Lower leg skin (tissue), 4 donors: ENCODE measurements around the gene TNFSF9. TPM values are rescaled to one million over a fixed set of nuclear protein-coding genes. Genes with fewer than 3 reads are reported as not detected.
"Not testable (repeated sequence)": the region's sequence is repeated elsewhere in the genome, so short reads cannot be mapped to it uniquely, and the experiment has no call there.

ENCODE experiments used
- DNase-seq, 2 donors: peaks; one replicate each; pipeline ENCODE4 v3.0.0-alpha.2; 2019; ENCODE audit warnings: low spot score in 2 of 2
- H3K4me3 ChIP-seq: fragments of 200-600 bp; sonication (generic); 2 replicates; pipeline ENCODE4 v1.5.1; 2017; ENCODE audit warnings: mild to moderate bottlenecking, low read depth; ENCODE audit not compliant: poor library complexity, severe bottlenecking
- POLR2A ChIP-seq, 2 donors: fragments of 450-650 bp; IDR thresholded peaks; one replicate each; pipeline ENCODE4 v1.6.1; 2016 to 2017; ENCODE audit warnings: antibody characterized with exemption in 2 of 2, mild to moderate bottlenecking in 1 of 2, moderate library complexity in 1 of 2
- WGBS, 2 donors: methylation state at CpG; one replicate each; pipeline ENCODE4 v1.1.5; 2018; 5-methylcytosine and 5-hydroxymethylcytosine counted together
- intact Hi-C: fragments of 100-400 bp; cut with DNase I; formaldehyde crosslinking; loops from one replicate; pipeline ENCODE4 v1.15.0; 2023; ENCODE audit warnings: low total_unique reads
- total RNA-seq, 4 donors: library from RNA; depleted of rRNA; stranded (reverse); fragments of >200 nt; gene quantifications; one replicate each; pipeline ENCODE4 v1.1.0, GENCODE V29; 2016
- TF ChIP-seq, protein P1 (sequence below), 3 donors: fragments of 450-650 bp; IDR thresholded peaks; one replicate each; pipeline ENCODE4 v1.5.1; 2016; ENCODE audit warnings: antibody characterized with exemption in 3 of 3, mild to moderate bottlenecking in 3 of 3, moderate library complexity in 2 of 3

TNFSF9 gene
- total RNA-seq, 4 donors from 2014 or later: 1.2 to 1.7 (median 1.5) TPM

DNA sequence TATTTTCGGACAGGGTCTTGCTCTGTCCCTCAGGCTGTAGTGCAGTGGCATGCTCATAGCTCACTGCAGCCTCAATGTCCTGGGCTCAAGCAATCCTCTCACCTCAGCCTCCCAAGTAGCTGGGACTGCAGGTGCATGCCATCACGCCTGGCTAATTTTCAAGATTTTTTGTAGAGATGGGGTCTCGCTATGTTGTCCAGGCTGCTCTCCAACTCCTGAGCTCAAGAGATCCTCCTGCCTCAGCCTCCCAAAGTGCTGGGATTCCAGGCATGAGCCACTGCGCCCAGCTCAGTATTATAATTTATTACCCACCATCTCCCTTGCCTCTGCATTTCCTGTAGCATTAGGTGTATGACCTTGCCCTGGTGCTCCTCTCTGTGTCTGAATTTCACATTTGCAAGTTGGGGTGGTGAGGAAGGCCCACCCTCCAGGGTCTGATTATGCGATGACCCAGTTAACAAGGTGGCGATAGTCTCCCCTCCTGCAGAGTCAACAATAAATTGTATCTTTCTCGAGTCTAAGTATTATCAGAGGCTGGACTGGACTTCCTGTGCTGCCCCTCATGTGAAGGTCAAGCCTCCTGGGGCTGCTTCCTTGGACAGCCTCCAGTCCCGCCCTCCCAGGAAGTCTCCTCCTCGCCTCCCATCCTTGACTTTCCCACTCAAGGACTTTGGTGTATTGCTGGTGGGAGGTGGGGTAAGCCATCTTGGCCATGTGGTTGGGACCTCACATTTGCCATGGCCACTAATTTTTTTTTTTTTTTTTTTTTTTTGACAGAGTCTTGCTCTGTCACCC lies 27.2 kb upstream of the TNFSF9 start:
- intact Hi-C loops: no loop called here

DNA sequence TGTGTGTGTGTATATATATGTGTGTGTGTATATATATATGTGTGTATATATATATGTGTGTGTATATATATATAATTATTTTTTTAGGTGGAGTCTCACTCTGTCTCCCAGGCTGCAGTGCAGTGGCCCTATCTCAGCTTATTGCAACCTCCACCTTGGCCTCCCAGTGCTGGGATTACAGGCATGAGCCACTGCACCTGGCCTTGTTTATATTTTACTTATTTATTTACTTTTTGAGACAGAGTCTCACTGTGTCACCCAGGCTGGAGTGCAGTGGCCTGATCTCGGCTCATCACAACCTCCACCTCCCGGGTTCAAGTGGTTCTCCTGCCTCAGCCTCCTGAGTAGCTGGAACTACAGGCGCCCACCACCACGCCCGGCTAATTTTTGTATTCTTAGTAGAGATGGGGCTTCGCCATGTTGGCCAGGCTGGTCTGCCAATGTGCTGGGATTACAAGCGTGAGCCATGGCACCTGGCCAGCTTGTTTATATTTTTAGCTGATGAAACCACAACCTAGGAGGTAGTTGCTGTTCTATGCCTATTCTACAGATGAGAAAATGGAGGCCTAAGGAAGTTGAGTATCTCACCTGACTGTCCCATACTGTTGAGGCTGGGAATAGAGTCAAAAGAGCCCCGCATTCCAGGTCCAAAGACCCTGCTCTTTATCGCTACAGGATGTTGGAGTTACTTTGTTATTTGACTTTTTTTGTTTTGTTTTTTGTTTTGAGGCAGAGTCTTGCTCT lies 22.6 kb upstream of the TNFSF9 start:
- intact Hi-C loops, DNase-seq, H3K4me3 ChIP-seq: not testable (repeated sequence)
- WGBS, 2 donors: 84 to 86% methylated on average over 9 of the region's 9 CpGs

More for the DNA sequence above, 27.2 kb upstream of the TNFSF9 start:
- no peak overlapping the region for H3K4me3 ChIP-seq
- no peak for DNase-seq
- TF ChIP-seq, protein P1, sequence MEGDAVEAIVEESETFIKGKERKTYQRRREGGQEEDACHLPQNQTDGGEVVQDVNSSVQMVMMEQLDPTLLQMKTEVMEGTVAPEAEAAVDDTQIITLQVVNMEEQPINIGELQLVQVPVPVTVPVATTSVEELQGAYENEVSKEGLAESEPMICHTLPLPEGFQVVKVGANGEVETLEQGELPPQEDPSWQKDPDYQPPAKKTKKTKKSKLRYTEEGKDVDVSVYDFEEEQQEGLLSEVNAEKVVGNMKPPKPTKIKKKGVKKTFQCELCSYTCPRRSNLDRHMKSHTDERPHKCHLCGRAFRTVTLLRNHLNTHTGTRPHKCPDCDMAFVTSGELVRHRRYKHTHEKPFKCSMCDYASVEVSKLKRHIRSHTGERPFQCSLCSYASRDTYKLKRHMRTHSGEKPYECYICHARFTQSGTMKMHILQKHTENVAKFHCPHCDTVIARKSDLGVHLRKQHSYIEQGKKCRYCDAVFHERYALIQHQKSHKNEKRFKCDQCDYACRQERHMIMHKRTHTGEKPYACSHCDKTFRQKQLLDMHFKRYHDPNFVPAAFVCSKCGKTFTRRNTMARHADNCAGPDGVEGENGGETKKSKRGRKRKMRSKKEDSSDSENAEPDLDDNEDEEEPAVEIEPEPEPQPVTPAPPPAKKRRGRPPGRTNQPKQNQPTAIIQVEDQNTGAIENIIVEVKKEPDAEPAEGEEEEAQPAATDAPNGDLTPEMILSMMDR (IDR thresholded peaks at IDR 0.05): no peak
- no peak for TF ChIP-seq POLR2A (IDR thresholded peaks at IDR 0.05)
- 78 to 79% methylated on average over 9 of the region's 9 CpGs for WGBS, 2 donors

- no peak for TF ChIP-seq POLR2A (IDR thresholded peaks at IDR 0.05)
- TF ChIP-seq, protein P1 (IDR thresholded peaks at IDR 0.05): peak in 1 of 3 donors; percentile 33
- no peak overlapping the region for H3K4me3 ChIP-seq
- intact Hi-C loops: no loop called here
- 52 to 60% methylated on average over 20 of the region's 20 CpGs for WGBS, 2 donors
- DNase-seq: peak; percentile 50 to 93
These were observed 21.5 kb upstream of the TNFSF9 start for GRCh38 chr19:6509118-6509971.

GRCh38 chr19:6510618-6511017 lies 20.2 kb upstream of the TNFSF9 start:
- intact Hi-C loops: no loop called here
- no peak for TF ChIP-seq POLR2A (IDR thresholded peaks at IDR 0.05)
- TF ChIP-seq, protein P1 (IDR thresholded peaks at IDR 0.05): no peak
- DNase-seq: no peak
- no peak overlapping the region for H3K4me3 ChIP-seq
- 84 to 85% methylated on average over 7 of the region's 7 CpGs for WGBS, 2 donors

DNA sequence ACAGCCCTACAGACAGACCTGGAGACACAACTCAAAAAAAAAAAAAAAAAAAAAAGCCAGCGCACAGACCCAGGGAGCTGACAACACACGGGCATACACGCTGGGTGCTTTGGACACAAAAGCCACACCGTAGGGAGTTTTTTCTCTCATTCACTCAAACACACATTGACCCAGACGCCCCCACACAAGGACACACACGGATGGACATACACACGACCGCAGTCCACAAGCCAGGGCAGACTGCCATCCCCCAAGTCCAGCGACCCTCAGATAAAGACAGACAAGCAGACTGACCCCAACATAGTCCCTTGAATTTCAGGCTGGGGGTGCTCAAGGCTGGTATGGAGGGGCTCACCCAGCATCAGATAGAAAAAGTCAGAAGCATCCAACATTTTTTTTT lies 16.7 kb upstream of the TNFSF9 start:
- H3K4me3 ChIP-seq: no peak overlapping the region
- no peak for TF ChIP-seq POLR2A (IDR thresholded peaks at IDR 0.05)
- TF ChIP-seq, protein P1 (IDR thresholded peaks at IDR 0.05): no peak
- DNase-seq: no peak
- 75 to 77% methylated on average over 9 of the region's 9 CpGs for WGBS, 2 donors
- intact Hi-C loops: no loop called here
